GM10248 (cell line): ENCODE measurements around the gene CREB3L4.
"Not testable (repeated sequence)": the region's sequence is repeated elsewhere in the genome, so short reads cannot be mapped to it uniquely, and the experiment has no call there.

Experiments
- CTCF ChIA-PET: fragments of 300-600 bp; sonication (Branson Sonifier 250); formaldehyde crosslinking; extraction: SDS; loops from one replicate; lab custom pipeline; 2021; ENCODE audit warnings: antibody characterized with exemption; lab: Yijun Ruan, JAX
- POLR2A ChIA-PET: fragments of 350-650 bp; sonication (Branson Sonifier 250); formaldehyde crosslinking; extraction: SDS; loops from one replicate; lab custom pipeline; 2020; ENCODE audit warnings: antibody characterized with exemption; lab: Yijun Ruan, JAX
- DNase-seq: peaks from one replicate; pipeline ENCODE4 v3.0.0; 2012; ENCODE audit errors: extremely low spot score
- CTCF ChIP-seq: IDR thresholded peaks from 2 replicates; pipeline ENCODE4 v1.5.1; 2012; ENCODE audit warnings: mild to moderate bottlenecking, low read depth; ENCODE audit errors: extremely low read depth, missing control alignments, control extremely low read depth

The CREB3L4 gene

GRCh38 chr1:153995202-153995601 is 27.5 kb downstream of the CREB3L4 start:
- no peak for DNase-seq
- no peak for TF ChIP-seq CTCF
- POLR2A ChIA-PET: interaction anchor here (0.7 kb wide), 1 partner anchor 204 kb away, joined by 5 read pairs; no protein-coding TSS in a partner anchor
- CTCF ChIA-PET: interaction anchor here (1.0 to 1.8 kb wide), 3 partner anchors 9 to 316 kb away, joined by 3 to 8 read pairs (median 3); partner anchors contain the start of genes NPR1 and RAB13

GRCh38 chr1:153995640-153996039 is 27.9 kb downstream of the CREB3L4 start:
- POLR2A ChIA-PET: no interaction called here
- no peak for TF ChIP-seq CTCF
- CTCF ChIA-PET: interaction anchor here (1.0 to 1.8 kb wide), 3 partner anchors 9 to 317 kb away, joined by 3 to 8 read pairs (median 3); partner anchors contain the start of genes NPR1 and RAB13
- DNase-seq: no peak

GRCh38 chr1:153996882-153997281 is 29.2 kb downstream of the CREB3L4 start:
- DNase-seq: not testable (repeated sequence)
- ChIA-PET POLR2A (interaction anchor here (0.6 to 0.7 kb wide), 3 partner anchors 115 to 399 kb away, joined by 3 to 5 read pairs (median 5); no protein-coding TSS in a partner anchor), CTCF (interaction anchor here (0.7 kb wide), 1 partner anchor 224 kb away, joined by 3 read pairs; no protein-coding TSS in a partner anchor)

- TF ChIP-seq CTCF: no peak
- DNase-seq: no peak
- ChIA-PET POLR2A (interaction anchor here (1.5 kb wide), 1 partner anchor 10 kb away, joined by 5 read pairs; the partner anchor contains the start of gene RPS27), CTCF (interaction anchor here (1.4 kb wide), 1 partner anchor 8 kb away, joined by 4 read pairs; no protein-coding TSS in a partner anchor)
These were observed 32.7 kb downstream of the CREB3L4 start for GRCh38 chr1:154000420-154000819.

GRCh38 chr1:154006136-154006535 is 38.4 kb downstream of the CREB3L4 start:
- CTCF ChIA-PET: no interaction called here
- DNase-seq: no peak
- POLR2A ChIA-PET: no interaction called here
- TF ChIP-seq CTCF: no peak

- CTCF ChIA-PET: no interaction called here
- DNase-seq: no peak
- POLR2A ChIA-PET: no interaction called here
- no peak for TF ChIP-seq CTCF
These were observed 44.4 kb downstream of the CREB3L4 start for GRCh38 chr1:154012129-154012528.

- CTCF ChIA-PET, POLR2A ChIA-PET, DNase-seq: not testable (repeated sequence)
These were observed 44.8 kb downstream of the CREB3L4 start for GRCh38 chr1:154012543-154012942.
